CD4-positive, alpha-beta T cell treated with Interferon alpha-2 for 1 hour (primary cell): ENCODE data around the gene MDFI.

Experiments
- DNase-seq, 2 donors: peaks; one replicate each; pipeline ENCODE4 v3.0.0-alpha.2; 2020 to 2022

Gene MDFI

GRCh38 chr6:41690541-41691330, 52.5 kb downstream of the MDFI start:
- DNase-seq, result no peak

GRCh38 chr6:41691426-41692079, 53.3 kb downstream of the MDFI start:
- no peak for DNase-seq

GRCh38 chr6:41692080-41692675, 53.9 kb downstream of the MDFI start:
- no peak for DNase-seq

- no peak for DNase-seq
These were observed 54.5 kb downstream of the MDFI start for GRCh38 chr6:41692730-41693129.

- no peak for DNase-seq
These were observed 55.3 kb downstream of the MDFI start for GRCh38 chr6:41693281-41694240.

- no peak for DNase-seq
These were observed 56.7 kb downstream of the MDFI start for GRCh38 chr6:41694815-41695526.

GRCh38 chr6:41695825-41696224, 57.6 kb downstream of the MDFI start:
- DNase-seq, result no peak

GRCh38 chr6:41696788-41697187, 58.5 kb downstream of the MDFI start:
- DNase-seq, result no peak

GRCh38 chr6:41697861-41698781, 59.9 kb downstream of the MDFI start:
- no peak for DNase-seq

GRCh38 chr6:41699063-41699462, 60.8 kb downstream of the MDFI start:
- no peak for DNase-seq

GRCh38 chr6:41700463-41701347, 62.4 kb downstream of the MDFI start:
- DNase-seq, result no peak

- DNase-seq, result no peak
These were observed 63.9 kb downstream of the MDFI start for GRCh38 chr6:41702089-41702745.

- no peak for DNase-seq
These were observed 64.7 kb downstream of the MDFI start for GRCh38 chr6:41702771-41703494.
